ENCODE measurements around the gene PRKCB.

PRKCB gene

GRCh38 chr16:23898682-23899430 lies 63.1 kb downstream of the PRKCB start:
- no peaks in the 10 kb centered on the region for H3K9me3 ChIP-seq (ENCODE audit: control insufficient read depth, low read length)
- H3K9ac ChIP-seq, result no peak overlapping the region
- no peak for TF ChIP-seq CTCF (IDR thresholded peaks at IDR 0.05)
- H3K4me2 ChIP-seq (ENCODE audit: low read length), result no peak overlapping the region
- no peak overlapping the region for H3K27ac ChIP-seq
- H3K79me2 ChIP-seq, result no peaks in the 10 kb centered on the region
- H3K4me1 ChIP-seq, result no peaks in the 10 kb centered on the region
- no peak overlapping the region for H2AFZ ChIP-seq
- H3K4me3 ChIP-seq (ENCODE audit: low read depth, low read length), result no peak overlapping the region
- no peaks in the 10 kb centered on the region for H3K27me3 ChIP-seq (ENCODE audit: control insufficient read depth, insufficient read depth, low read length)
- H3K36me3 ChIP-seq (ENCODE audit: control insufficient read depth, insufficient read depth, low read length), result no peaks in the 10 kb centered on the region

- H2AFZ ChIP-seq, result no peak overlapping the region
- TF ChIP-seq CTCF (IDR thresholded peaks at IDR 0.05), result no peak
- H3K4me1 ChIP-seq, result no peaks in the 10 kb centered on the region
- H3K27ac ChIP-seq, result no peak overlapping the region
- no peak overlapping the region for H3K9ac ChIP-seq
- no peaks in the 10 kb centered on the region for H3K36me3 ChIP-seq (ENCODE audit: control insufficient read depth, insufficient read depth, low read length)
- no peaks in the 10 kb centered on the region for H3K27me3 ChIP-seq (ENCODE audit: control insufficient read depth, insufficient read depth, low read length)
- no peaks in the 10 kb centered on the region for H3K79me2 ChIP-seq
- H3K4me2 ChIP-seq (ENCODE audit: low read length), result no peak overlapping the region
- no peaks in the 10 kb centered on the region for H3K9me3 ChIP-seq (ENCODE audit: control insufficient read depth, low read length)
- no peak overlapping the region for H3K4me3 ChIP-seq (ENCODE audit: low read depth, low read length)
These were observed 64.1 kb downstream of the PRKCB start for GRCh38 chr16:23899869-23900268.

GRCh38 chr16:23900480-23901177 lies 64.8 kb downstream of the PRKCB start:
- Histone ChIP-seq H3K4me2 (ENCODE audit: low read length) (no peak overlapping the region), H3K36me3 (ENCODE audit: control insufficient read depth, insufficient read depth, low read length) (no peaks in the 10 kb centered on the region), H3K4me1 (no peaks in the 10 kb centered on the region), H3K9ac (no peak overlapping the region), H2AFZ (no peak overlapping the region), H3K4me3 (ENCODE audit: low read depth, low read length) (no peak overlapping the region), H3K27ac (no peak overlapping the region), H3K79me2 (no peaks in the 10 kb centered on the region), H3K9me3 (ENCODE audit: control insufficient read depth, low read length) (no peaks in the 10 kb centered on the region), H3K27me3 (ENCODE audit: control insufficient read depth, insufficient read depth, low read length) (no peaks in the 10 kb centered on the region)
- TF ChIP-seq CTCF (IDR thresholded peaks at IDR 0.05), result no peak

- Histone ChIP-seq H3K4me3 (ENCODE audit: low read depth, low read length) (no peak overlapping the region), H3K4me2 (ENCODE audit: low read length) (no peak overlapping the region), H3K9me3 (ENCODE audit: control insufficient read depth, low read length) (no peaks in the 10 kb centered on the region), H2AFZ (no peak overlapping the region), H3K9ac (no peak overlapping the region), H3K4me1 (no peaks in the 10 kb centered on the region), H3K79me2 (no peaks in the 10 kb centered on the region), H3K27ac (no peak overlapping the region), H3K36me3 (ENCODE audit: control insufficient read depth, insufficient read depth, low read length) (no peaks in the 10 kb centered on the region), H3K27me3 (ENCODE audit: control insufficient read depth, insufficient read depth, low read length) (no peaks in the 10 kb centered on the region)
- TF ChIP-seq CTCF (IDR thresholded peaks at IDR 0.05), result no peak
These were observed 65.6 kb downstream of the PRKCB start for GRCh38 chr16:23901178-23902033.

Measured in parathyroid adenoma (tissue), 2 donors.